Colonic mucosa (tissue), 4 donors: Measurements from ENCODE around the gene CUL1. TPM values are rescaled to one million over a fixed set of nuclear protein-coding genes. Genes with fewer than 3 reads are reported as not detected.

Source experiments
- DNase-seq: peaks from one replicate; pipeline ENCODE4 v3.0.0-alpha.2; 2020
- H3K27ac ChIP-seq: fragments of 200-600 bp; one replicate; pipeline ENCODE4 v1.8.0; 2021
- H3K27me3 ChIP-seq: fragments of 200-600 bp; one replicate; pipeline ENCODE4 v1.8.0; 2021
- H3K36me3 ChIP-seq: fragments of 200-600 bp; one replicate; pipeline ENCODE4 v1.8.0; 2021
- H3K4me1 ChIP-seq: fragments of 200-600 bp; one replicate; pipeline ENCODE4 v1.8.0; 2021; ENCODE audit warnings: mild to moderate bottlenecking
- H3K4me3 ChIP-seq: fragments of 200-600 bp; one replicate; pipeline ENCODE4 v1.8.0; 2021
- H3K9ac ChIP-seq, 2 donors: one replicate each; pipeline ENCODE4 v1.7.0; 2013; ENCODE audit warnings: control low read depth in 2 of 2, low read depth in 2 of 2, low read length in 2 of 2
- H3K9me3 ChIP-seq: fragments of 200-600 bp; one replicate; pipeline ENCODE4 v1.8.0; 2021
- CTCF ChIP-seq: fragments of 200-600 bp; IDR thresholded peaks from one replicate; pipeline ENCODE4 v1.8.0; 2022; ENCODE audit warnings: antibody characterized with exemption, mild to moderate bottlenecking
- intact Hi-C: fragments of 100-400 bp; cut with DNase I; formaldehyde crosslinking; loops from one replicate; pipeline ENCODE4 v1.14.1; 2022
- total RNA-seq, 2 donors: library from RNA; stranded (reverse); fragmentation: NEBNext Ultra II Directional in 1 of 2; extraction: Animal tissue kit (Norgen Biotek cat#: 25700) in 1 of 2; gene quantifications; one replicate each; pipeline ENCODE4 v1.2.1, GENCODE V29; 2021
- donor health status: healthy.
- donor health status: DM: no; HTN: no; CAD: no.
- donor health status: DM: no; HTN: no; CAD: no.

Gene CUL1
- total RNA-seq, 2 donors from 2014 or later: 36.2 to 36.9 TPM

DNA sequence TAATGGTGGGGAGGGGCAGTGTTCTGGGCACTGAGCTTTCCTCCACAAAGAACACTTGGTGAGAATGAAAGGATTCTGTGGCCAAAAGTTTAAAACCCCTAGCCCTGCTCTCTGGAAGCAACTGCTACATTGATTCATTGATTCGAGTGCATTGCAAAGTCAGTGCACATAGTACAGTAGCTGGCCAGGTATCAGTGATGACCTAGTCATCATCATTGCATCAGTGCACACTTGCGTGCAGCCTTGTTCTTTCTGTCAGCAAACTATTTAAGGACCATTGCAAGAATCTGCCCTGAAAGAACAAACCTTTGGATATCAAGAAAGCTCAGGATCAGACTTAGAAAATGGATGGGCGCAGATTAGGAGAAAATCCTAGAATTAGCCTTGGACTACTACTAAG is 47.4 kb downstream of the CUL1 start:
- no peak overlapping the region for H3K9ac ChIP-seq
- H3K4me3 ChIP-seq: no peak overlapping the region
- H3K4me1 ChIP-seq: no peaks in the 10 kb centered on the region
- no peak overlapping the region for H3K27ac ChIP-seq
- no peak for DNase-seq
- intact Hi-C loops: no loop called here
- no peaks in the 10 kb centered on the region for H3K9me3 ChIP-seq
- H3K27me3 ChIP-seq: no peaks in the 10 kb centered on the region
- TF ChIP-seq CTCF: no peak
- H3K36me3 ChIP-seq: no peaks in the 10 kb centered on the region

- H3K27ac ChIP-seq: no peak overlapping the region
- no peak overlapping the region for H3K9ac ChIP-seq
- H3K4me3 ChIP-seq: no peak overlapping the region
- no peak for TF ChIP-seq CTCF
- no peaks in the 10 kb centered on the region for H3K36me3 ChIP-seq
- H3K27me3 ChIP-seq: no peaks in the 10 kb centered on the region
- DNase-seq: no peak
- intact Hi-C loops: no loop called here
- no peaks in the 10 kb centered on the region for H3K9me3 ChIP-seq
- H3K4me1 ChIP-seq: no peaks in the 10 kb centered on the region
Observed at GRCh38 chr7:148747274-148747673, 48.6 kb downstream of the CUL1 start.

DNA sequence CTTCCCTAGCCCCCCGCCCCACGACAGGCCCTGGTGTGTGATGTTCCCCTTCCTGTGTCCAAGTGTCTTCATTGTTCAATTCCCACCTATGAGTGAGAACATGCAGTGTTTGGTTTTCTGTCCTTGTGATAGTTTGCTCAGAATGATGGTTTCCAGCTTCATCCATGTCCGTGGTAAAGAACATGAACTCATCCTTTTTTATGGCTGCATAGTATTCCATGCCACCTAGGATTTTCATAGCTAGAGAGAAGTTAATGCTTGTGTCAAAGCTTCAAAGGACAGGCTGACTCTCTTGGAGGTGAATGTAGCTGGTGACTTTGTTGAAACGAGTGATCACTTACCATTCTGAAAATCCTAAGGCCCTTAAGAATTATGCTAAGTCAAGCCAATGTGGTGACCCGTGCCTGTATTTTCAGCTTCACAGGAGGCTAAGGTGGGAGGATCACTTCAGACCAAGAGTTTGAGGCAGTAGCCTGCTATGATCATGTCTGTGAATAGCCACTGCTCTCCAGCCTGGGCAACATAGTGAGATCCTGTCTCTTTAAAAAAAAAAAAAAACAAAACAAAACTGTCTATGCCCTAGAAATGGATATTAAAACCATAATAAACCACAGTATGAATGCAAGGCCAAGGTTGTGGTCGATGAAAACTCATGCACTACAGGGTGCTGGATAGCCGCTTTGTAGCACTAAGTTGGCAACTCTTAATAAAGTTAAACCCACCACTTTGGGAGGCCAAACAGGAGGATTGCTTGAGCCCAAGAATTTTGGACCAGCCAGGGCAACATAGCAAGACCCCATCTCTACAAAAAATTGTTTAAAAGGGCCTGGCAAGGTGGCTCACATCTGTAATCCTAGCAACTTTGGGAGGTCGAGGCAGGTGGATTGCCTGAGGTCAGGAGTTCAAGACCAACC is 52.0 kb downstream of the CUL1 start:
- intact Hi-C loops: no loop called here
- no peaks in the 10 kb centered on the region for H3K4me1 ChIP-seq
- H3K9ac ChIP-seq: no peak overlapping the region
- H3K27ac ChIP-seq: no peak overlapping the region
- no peaks in the 10 kb centered on the region for H3K9me3 ChIP-seq
- no peak for DNase-seq
- H3K27me3 ChIP-seq: no peaks in the 10 kb centered on the region
- no peaks in the 10 kb centered on the region for H3K36me3 ChIP-seq
- no peak overlapping the region for H3K4me3 ChIP-seq
- TF ChIP-seq CTCF: no peak

DNA sequence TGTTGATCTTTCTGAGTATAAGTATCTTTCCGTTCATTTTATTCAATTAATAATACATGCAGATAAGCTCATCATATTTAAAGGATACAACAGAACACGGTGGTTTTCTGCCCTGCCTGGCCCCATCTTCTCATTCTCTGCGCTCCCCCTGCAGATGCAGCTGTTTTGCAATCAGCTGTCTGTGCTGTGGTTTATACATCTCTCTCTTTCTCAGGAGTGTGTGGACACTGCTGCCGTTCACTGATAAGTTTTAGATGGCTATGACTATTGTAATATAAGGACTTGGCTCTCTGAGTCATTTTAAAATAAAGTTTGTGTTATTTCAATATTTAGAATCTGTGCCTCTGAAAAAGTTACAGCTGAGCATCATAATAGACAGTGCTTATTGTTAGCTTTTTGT is 54.5 kb downstream of the CUL1 start:
- H3K27me3 ChIP-seq: no peaks in the 10 kb centered on the region
- no peak overlapping the region for H3K4me3 ChIP-seq
- intact Hi-C loops: no loop called here
- H3K4me1 ChIP-seq: no peaks in the 10 kb centered on the region
- no peak for TF ChIP-seq CTCF
- H3K9ac ChIP-seq: no peak overlapping the region
- DNase-seq: no peak
- no peaks in the 10 kb centered on the region for H3K9me3 ChIP-seq
- H3K36me3 ChIP-seq: no peaks in the 10 kb centered on the region
- no peak overlapping the region for H3K27ac ChIP-seq

DNA sequence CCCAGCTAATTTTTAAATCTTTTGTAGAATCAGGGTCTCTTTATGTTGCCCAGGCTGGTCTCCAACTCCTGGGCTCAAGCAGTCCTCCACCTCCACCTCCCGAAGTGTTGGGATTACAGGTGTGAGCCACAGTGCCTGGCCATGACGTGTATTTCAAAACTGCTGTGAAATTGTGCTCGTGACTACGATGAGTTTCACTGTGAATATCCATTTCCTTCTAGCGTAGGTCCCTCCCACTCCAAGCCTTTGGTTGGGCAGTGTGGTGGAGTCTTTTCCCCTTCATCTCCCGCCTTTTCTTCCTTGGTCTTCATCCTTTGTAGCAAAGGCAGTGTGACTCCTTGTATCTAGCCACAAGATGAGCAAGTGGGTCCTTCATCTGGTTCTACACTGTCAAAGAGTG is 56.2 kb downstream of the CUL1 start:
- intact Hi-C loops: no loop called here
- DNase-seq: no peak
- Histone ChIP-seq H3K9me3 (no peaks in the 10 kb centered on the region), H3K4me1 (no peaks in the 10 kb centered on the region), H3K27ac (no peak overlapping the region), H3K9ac (no peak overlapping the region), H3K36me3 (no peaks in the 10 kb centered on the region), H3K27me3 (no peaks in the 10 kb centered on the region), H3K4me3 (no peak overlapping the region)
- no peak for TF ChIP-seq CTCF
